ENCODE results near the gene FARP2. TPM values are rescaled to one million over a fixed set of nuclear protein-coding genes. Genes with fewer than 3 reads are reported as not detected.
"Not testable (repeated sequence)": the region's sequence is repeated elsewhere in the genome, so short reads cannot be mapped to it uniquely, and the experiment has no call there.

FARP2 gene
- total and polyA plus RNA-seq, 5 experiments from 2014 or later, result 3.4 to 22.9 (median 5.8) TPM

DNA sequence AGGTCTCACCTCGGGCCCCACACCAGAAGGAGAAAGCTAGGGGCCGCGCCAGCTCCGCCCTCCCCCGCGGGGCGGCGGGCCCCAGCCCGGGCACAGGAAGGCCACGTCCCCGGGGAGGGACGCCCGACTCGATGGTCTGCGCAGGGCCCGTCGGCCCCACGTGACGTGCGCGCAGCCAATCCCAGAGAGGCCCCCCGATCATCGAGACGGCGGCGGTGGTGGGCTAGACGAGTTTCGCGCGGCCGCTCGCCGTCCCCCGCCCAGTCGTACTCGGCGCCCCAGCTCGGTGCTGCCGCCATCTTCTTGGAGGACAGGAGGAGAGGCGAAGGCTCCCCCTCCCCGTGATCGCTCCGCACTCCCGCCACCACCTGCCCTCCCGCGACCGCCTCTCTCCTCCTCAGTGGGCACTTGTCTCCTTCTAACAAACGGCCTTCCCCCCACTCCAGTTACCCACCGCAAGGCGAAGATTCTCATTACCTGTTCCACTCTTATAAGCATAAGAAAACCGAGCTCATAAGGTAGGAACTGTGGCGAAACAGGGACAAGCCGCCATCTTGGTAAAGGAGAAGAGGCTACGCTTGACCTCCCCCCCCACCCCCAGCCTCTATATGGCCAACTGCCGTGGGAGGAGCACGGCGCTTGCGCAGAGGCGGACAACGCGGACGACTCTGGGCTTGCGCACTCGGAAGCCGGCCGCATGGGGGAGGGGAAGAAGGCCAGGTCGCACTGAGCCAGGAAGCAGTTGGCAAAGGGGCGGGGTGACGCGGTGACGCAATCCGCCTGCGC lies 40.8 kb upstream of the FARP2 start, which contains the start of gene HDLBP:
TSS of gene HDLBP (minus strand) at position 580 of the 786 bp plus-strand sequence. CDS start 48,803 bp downstream, outside the sequence.
- ATAC-seq (peak; percentile 73 to 75), DNase-seq (peak; percentile 99 to 100 (median 100))
- Mint-ChIP-seq H3K9me3 (peaks cover 0 to 2% (median 0%) of the 10 kb centered on the region in 9 donors), H3K27me3 (peaks cover 0 to 2% (median 0%) of the 10 kb centered on the region in 5 donors), H3K4me3 (peak within 1 kb of the TSS; percentile 92 to 100 (median 98)), H3K4me1 (peaks cover 39 to 79% (median 75%) of the 10 kb centered on the region in 4 donors), H3K36me3 (peaks cover 0 to 22% (median 6%) of the 10 kb centered on the region in 3 donors), H3K27ac (peak within 1 kb of the TSS; percentile 93 to 100 (median 99))
- POLR2A ChIA-PET, result interaction anchor here (0.6 to 4.1 kb wide), 31 partner anchors 9 to 754 kb away, joined by 3 to 31 read pairs (median 5); partner anchors contain the start of genes ATG4B, DTYMK, DUSP28 and ING5

DNA sequence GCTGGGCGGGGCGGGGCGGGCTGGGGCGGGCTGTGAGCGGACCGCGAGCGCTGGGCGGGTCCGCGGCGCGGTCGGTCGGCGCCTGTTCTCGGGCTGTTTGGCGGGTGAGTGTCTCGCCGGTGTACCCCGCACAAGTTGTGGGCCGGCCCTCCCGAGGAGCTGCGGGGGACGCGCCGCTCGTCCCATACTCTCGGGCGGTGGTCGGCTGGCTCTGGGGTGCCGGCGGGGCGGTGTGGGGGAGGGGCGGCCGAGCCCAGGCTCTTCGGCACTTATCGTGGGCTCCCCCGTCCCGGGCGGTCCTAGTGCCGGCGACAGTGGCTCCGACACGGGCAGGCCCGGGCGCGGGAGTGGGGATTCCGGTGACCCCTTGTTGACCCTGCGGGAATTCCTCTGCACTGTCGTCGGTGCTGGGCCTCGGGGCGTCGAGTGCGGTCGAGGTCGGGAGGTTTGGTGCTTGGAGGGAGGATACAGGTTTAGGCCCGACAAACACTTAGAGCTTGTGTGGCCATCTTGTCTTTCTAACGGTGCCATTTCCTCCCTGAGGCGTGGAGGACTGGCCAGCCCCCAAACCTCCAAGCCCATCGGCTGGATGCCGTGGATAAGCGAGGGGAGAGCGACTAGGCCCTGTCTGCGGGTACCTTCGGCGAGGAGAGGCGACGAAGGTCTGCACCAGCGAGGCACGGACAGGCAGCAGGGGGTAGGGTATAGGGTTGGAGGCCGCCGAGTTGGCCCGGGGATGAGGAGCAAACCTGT lies 40.0 kb upstream of the FARP2 start, which contains the start of gene SEPTIN2:
TSS of gene SEPTIN2 (plus strand) at position 47 of the 753 bp plus-strand sequence. CDS start 8,308 bp downstream, outside the sequence.
- peaks cover 0 to 2% (median 0%) of the 10 kb centered on the region in 5 donors for H3K27me3 Mint-ChIP-seq
- H3K9me3 Mint-ChIP-seq, result peaks cover 0 to 2% (median 0%) of the 10 kb centered on the region in 9 donors
- peaks cover 0 to 29% (median 7%) of the 10 kb centered on the region in 3 donors for H3K36me3 Mint-ChIP-seq
- POLR2A ChIA-PET, result interaction anchor here (0.6 to 4.1 kb wide), 26 partner anchors 13 to 755 kb away, joined by 3 to 31 read pairs (median 5); partner anchors contain the start of genes ATG4B, D2HGDH, DTYMK and DUSP28
- ATAC-seq, result peak; percentile 58 to 65
- peak within 1 kb of the TSS; percentile 92 to 100 (median 98) for H3K4me3 Mint-ChIP-seq
- DNase-seq, result peak in 8 of 10 donors; percentile 68 to 94 (median 86)
- peak within 1 kb of the TSS; percentile 93 to 100 (median 99) for H3K27ac Mint-ChIP-seq
- H3K4me1 Mint-ChIP-seq, result peaks cover 38 to 79% (median 75%) of the 10 kb centered on the region in 4 donors

DNA sequence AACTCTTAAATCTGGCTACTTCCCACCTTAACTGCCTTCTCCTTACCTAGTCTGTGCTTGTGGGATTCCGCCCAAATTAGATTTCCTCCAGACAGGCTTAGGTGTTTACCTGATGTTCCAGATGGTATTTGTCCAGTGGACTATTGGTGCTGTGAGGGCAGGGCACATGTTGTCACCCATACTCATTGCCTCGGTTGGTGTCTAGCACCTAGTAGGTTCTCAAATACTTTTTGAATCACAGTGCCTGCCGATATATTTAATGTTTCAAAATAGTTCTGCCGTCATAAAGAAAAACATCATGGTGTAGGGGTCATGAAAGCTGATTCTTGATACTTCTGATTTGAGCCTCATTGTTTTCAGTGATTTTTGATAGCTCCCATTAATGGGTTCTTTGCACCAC lies 39.3 kb upstream of the FARP2 start:
- Mint-ChIP-seq H3K27me3 (peaks cover 0 to 2% (median 0%) of the 10 kb centered on the region in 5 donors), H3K36me3 (peaks cover 0 to 37% (median 7%) of the 10 kb centered on the region in 3 donors), H3K4me3 (peak overlapping the region; percentile 92 to 100 (median 98)), H3K9me3 (peaks cover 0 to 2% (median 0%) of the 10 kb centered on the region in 9 donors), H3K4me1 (peaks cover 38 to 79% (median 75%) of the 10 kb centered on the region in 4 donors), H3K27ac (peak overlapping the region; percentile 93 to 100 (median 99))
- ATAC-seq (no peak), DNase-seq (no peak)
- POLR2A ChIA-PET, result interaction anchor here (0.9 to 4.1 kb wide), 8 partner anchors 18 to 385 kb away, joined by 3 to 31 read pairs (median 10); partner anchors contain the start of genes ING5, PASK and SNED1

DNA sequence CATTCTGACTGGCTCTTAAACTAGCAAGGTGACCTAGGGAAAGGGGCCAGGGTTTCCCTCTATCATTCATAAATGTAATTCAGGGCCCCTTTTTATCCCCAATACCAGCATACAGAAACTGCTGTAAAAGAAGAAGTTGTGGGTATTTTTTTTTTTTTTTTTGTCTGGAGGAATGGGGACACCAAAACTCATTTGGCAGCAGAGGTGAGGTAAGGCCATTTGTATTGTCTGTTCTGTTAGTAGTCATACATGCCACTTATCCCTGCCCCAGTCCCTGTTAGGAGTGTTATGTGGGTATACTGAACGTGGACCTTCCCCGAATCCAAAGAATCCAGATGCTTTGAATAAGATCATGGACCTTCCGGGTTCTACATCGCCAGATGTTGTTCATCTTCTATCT lies 38.7 kb upstream of the FARP2 start:
- Mint-ChIP-seq H3K36me3 (peaks cover 0 to 40% (median 7%) of the 10 kb centered on the region in 3 donors), H3K27ac (peak overlapping the region; percentile 93 to 100 (median 99)), H3K9me3 (peaks cover 0 to 2% (median 0%) of the 10 kb centered on the region in 9 donors), H3K4me3 (peak overlapping the region; percentile 92 to 100 (median 98)), H3K27me3 (peaks cover 0 to 2% (median 0%) of the 10 kb centered on the region in 5 donors), H3K4me1 (peaks cover 40 to 77% (median 75%) of the 10 kb centered on the region in 4 donors)
- POLR2A ChIA-PET, result interaction anchor here (4.1 kb wide), 1 partner anchor 208 kb away, joined by 26 read pairs; no protein-coding TSS in a partner anchor
- no peak for DNase-seq
- ATAC-seq, result no peak

DNA sequence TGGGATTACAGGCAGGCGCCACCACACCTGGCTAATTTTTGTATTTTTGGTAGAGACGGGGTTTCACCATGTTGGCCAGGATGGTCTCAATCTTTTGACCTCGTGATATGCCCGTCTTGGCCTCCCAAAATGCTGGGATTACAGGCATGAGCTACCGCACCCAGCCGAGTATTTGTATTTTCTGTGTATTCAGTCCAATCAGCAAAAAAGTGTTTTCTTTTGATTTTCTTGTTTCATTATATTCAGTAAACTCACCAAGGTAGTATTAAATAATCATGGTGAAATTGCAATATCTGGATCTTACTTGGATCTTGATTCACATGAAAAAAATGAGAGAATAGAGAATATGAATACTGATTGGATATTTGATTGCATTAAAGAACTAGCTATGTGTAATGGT lies 37.3 kb upstream of the FARP2 start:
- peaks cover 38 to 70% (median 68%) of the 10 kb centered on the region in 4 donors for H3K4me1 Mint-ChIP-seq

DNA sequence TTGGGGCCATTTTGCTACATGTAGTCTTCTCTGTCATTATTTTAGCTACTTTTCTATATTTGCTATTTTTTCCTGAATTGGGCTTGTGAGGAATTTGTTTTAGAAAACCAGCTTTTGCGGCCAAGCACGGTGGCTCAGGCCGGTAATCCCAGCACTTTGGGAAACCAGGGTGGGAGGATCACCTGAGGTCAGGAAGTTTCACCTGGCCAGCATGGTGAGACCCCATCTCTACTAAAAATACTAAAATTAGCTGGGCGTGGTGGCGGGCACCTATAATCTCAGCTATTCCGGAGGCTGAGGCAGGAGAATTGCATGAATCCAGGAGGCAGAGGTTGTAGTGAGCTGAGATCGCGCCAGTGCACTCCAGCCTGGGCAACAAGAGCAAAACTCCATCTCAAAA lies 35.7 kb upstream of the FARP2 start:
- peaks cover 0 to 61% (median 10%) of the 10 kb centered on the region in 3 donors for H3K36me3 Mint-ChIP-seq

More for the DNA sequence above, 37.3 kb upstream of the FARP2 start:
- Mint-ChIP-seq H3K4me3 (peak overlapping the region in 8 of 10 donors; percentile 4 to 100 (median 74)), H3K36me3 (peaks cover 0 to 48% (median 7%) of the 10 kb centered on the region in 3 donors), H3K27ac (peak overlapping the region in 2 of 10 donors; percentile 36 to 48)
- DNase-seq, H3K9me3 Mint-ChIP-seq, H3K27me3 Mint-ChIP-seq, ATAC-seq: not testable (repeated sequence)
- POLR2A ChIA-PET, result interaction anchor here (1.0 kb wide), 1 partner anchor 20 kb away, joined by 3 read pairs; no protein-coding TSS in a partner anchor

DNA sequence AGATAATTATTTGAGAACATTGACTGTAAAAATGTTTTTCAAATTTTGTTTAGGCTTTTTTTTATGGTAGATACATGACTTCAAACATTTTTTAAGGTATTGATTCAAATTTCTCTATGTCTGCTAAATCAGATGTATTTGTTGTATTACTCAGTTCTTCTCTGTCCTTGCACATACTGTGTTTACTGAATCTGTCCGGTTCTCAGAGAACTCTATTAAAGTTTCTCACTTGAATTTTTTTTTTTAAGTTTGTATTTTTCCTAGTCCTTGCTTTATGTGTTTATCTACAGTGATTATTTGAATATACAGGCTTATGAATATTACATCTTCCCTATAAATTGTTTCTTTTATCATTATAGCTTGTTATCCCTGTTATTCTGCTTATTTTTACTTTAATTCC lies 35.1 kb upstream of the FARP2 start:
- no peak for ATAC-seq

More for the DNA sequence above, 35.7 kb upstream of the FARP2 start:
- ATAC-seq, result no peak
- H3K9me3 Mint-ChIP-seq, result peaks cover 0 to 2% (median 0%) of the 10 kb centered on the region in 9 donors
- no peak for DNase-seq
- H3K27me3 Mint-ChIP-seq, result peaks cover 0 to 2% (median 0%) of the 10 kb centered on the region in 5 donors
- H3K4me1 Mint-ChIP-seq, result peaks cover 40 to 78% (median 73%) of the 10 kb centered on the region in 4 donors
- peak overlapping the region in 8 of 10 donors; percentile 2 to 67 (median 56) for H3K4me3 Mint-ChIP-seq
- POLR2A ChIA-PET, result no interaction called here
- H3K27ac Mint-ChIP-seq, result peak overlapping the region in 7 of 10 donors; percentile 3 to 82 (median 44)

DNA sequence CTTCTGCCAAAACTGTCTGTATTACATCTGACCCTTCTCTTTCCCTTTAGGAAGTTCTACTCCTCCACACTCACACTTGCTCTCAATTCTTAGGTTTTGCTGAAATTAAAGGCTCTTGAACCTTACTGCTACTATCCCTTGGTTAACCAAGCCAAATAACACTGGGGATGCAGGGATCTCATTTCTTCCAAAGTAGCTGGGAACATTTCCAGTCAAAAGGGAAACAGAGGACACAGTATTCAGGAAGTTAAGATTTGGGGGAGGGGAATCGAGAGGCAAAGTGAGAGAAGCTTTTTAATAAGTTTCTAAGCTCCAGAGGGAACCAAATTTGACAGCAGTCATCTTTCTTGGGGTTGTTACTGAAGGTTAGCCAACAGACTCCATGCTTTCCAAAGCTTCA lies 34.2 kb upstream of the FARP2 start:
- H3K36me3 Mint-ChIP-seq, result peaks cover 0 to 73% (median 13%) of the 10 kb centered on the region in 3 donors

More for the DNA sequence above, 35.1 kb upstream of the FARP2 start:
- H3K4me1 Mint-ChIP-seq, result peaks cover 40 to 79% (median 74%) of the 10 kb centered on the region in 4 donors
- peak overlapping the region in 7 of 10 donors; percentile 4 to 62 (median 16) for H3K4me3 Mint-ChIP-seq
- H3K36me3 Mint-ChIP-seq, result peaks cover 0 to 67% (median 10%) of the 10 kb centered on the region in 3 donors
- no peak for DNase-seq
- no peaks in the 10 kb centered on the region for H3K9me3 Mint-ChIP-seq
- peak overlapping the region in 5 of 10 donors; percentile 3 to 76 (median 34) for H3K27ac Mint-ChIP-seq
- POLR2A ChIA-PET, result no interaction called here
- no peaks in the 10 kb centered on the region for H3K27me3 Mint-ChIP-seq

DNA sequence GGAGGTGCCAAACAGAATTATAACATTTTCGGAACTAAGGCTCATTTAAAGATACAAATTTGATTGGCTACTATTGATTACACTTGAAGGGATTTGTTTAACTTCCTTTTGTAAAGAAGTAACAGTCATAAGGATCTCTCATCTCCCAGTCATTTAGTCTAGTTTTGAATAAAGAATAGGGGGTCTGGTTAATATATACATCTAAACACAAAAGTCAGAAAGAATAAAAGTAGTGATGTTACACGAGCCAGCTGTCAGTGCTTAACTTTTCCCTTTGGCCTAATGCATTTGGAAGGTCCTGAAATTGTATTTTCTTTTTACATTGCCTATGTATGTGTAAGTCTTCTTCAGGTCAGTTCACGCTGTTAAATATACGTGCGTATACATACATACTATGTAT lies 32.3 kb upstream of the FARP2 start:
- Mint-ChIP-seq H3K27ac (peak overlapping the region in 2 of 10 donors; percentile 0 to 18), H3K36me3 (peaks cover 0 to 72% (median 25%) of the 10 kb centered on the region in 3 donors), H3K27me3 (no peaks in the 10 kb centered on the region), H3K4me3 (no peak overlapping the region), H3K9me3 (no peaks in the 10 kb centered on the region), H3K4me1 (peaks cover 29 to 60% (median 52%) of the 10 kb centered on the region in 4 donors)
- DNase-seq (no peak), ATAC-seq (no peak)
- POLR2A ChIA-PET, result no interaction called here

More for the DNA sequence above, 34.2 kb upstream of the FARP2 start:
- Mint-ChIP-seq H3K27ac (peak overlapping the region in 3 of 10 donors; percentile 3 to 53 (median 38)), H3K4me3 (peak overlapping the region in 2 of 10 donors; percentile 34 to 48), H3K27me3 (no peaks in the 10 kb centered on the region), H3K9me3 (no peaks in the 10 kb centered on the region), H3K4me1 (peaks cover 38 to 76% (median 70%) of the 10 kb centered on the region in 4 donors)
- no peak for DNase-seq
- POLR2A ChIA-PET, result interaction anchor here (0.7 kb wide), 1 partner anchor 228 kb away, joined by 3 read pairs; no protein-coding TSS in a partner anchor
- ATAC-seq, result no peak

DNA sequence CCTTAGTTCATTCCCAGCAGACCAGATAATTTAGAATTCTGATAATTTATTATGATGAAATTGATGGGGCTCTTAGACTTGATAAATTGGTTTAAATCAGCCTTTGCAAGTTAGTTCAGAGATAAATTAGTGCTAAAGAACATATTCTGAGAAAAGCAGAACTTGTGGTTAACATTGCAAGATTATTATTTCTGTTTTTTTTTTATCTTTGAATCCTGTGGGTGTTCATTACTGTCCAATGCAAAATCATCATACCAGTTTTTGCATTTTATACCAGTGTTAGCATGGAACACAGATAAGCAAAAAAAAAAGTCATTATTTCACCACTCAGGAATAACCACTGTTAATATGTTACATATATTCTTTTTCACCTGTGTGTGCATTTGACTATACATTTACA lies 31.3 kb upstream of the FARP2 start:
- no peak overlapping the region for H3K27ac Mint-ChIP-seq
- H3K27me3 Mint-ChIP-seq, result no peaks in the 10 kb centered on the region
- H3K4me3 Mint-ChIP-seq, result peak overlapping the region in 1 of 10 donors; percentile 9
- POLR2A ChIA-PET, result interaction anchor here (0.7 kb wide), 1 partner anchor 733 kb away, joined by 7 read pairs; no protein-coding TSS in a partner anchor
- ATAC-seq (no peak), DNase-seq (no peak)
- peaks cover 0 to 75% (median 22%) of the 10 kb centered on the region in 3 donors for H3K36me3 Mint-ChIP-seq
- H3K9me3 Mint-ChIP-seq, result no peaks in the 10 kb centered on the region
- peaks cover 29 to 51% (median 44%) of the 10 kb centered on the region in 4 donors for H3K4me1 Mint-ChIP-seq

DNA sequence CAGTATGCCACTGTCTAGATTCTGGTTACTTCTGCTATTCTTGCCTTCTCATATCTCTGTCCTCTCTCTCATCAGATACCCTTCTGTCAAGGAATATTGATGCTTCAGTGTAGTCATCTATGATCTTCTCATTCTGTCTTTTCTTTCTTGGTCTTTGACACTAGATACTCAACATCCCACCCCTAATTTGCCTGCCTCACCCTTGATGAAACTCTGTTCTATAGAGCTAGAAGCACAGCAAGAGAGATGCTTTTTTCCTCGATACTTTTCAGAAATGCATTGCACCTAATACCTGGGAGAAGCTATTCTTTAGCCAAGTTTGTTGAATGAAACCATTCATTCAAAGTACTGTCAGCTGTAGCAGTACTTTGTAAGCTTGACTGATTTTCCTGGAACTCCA lies 30.8 kb upstream of the FARP2 start:
- H3K4me1 Mint-ChIP-seq, result peaks cover 26 to 46% (median 41%) of the 10 kb centered on the region in 4 donors
- H3K27ac Mint-ChIP-seq, result peak overlapping the region in 2 of 10 donors; percentile 25 to 42
- ATAC-seq (no peak), DNase-seq (no peak)
- POLR2A ChIA-PET, result no interaction called here
- H3K27me3 Mint-ChIP-seq, result no peaks in the 10 kb centered on the region
- H3K9me3 Mint-ChIP-seq, result no peaks in the 10 kb centered on the region
- peaks cover 0 to 71% (median 19%) of the 10 kb centered on the region in 3 donors for H3K36me3 Mint-ChIP-seq
- H3K4me3 Mint-ChIP-seq, result no peak overlapping the region
